Measurements from ENCODE around the gene LDB2.

The LDB2 gene

GRCh38 chr4:16752150-16752549 is 146.3 kb downstream of the LDB2 start:
- no peak for DNase-seq

GRCh38 chr4:16750882-16751642 is 147.4 kb downstream of the LDB2 start:
- DNase-seq, result no peak

- no peak for DNase-seq
Observed at GRCh38 chr4:16750216-16750615, 148.2 kb downstream of the LDB2 start.

- DNase-seq, result no peak
Observed at GRCh38 chr4:16745887-16746286, 152.6 kb downstream of the LDB2 start.

GRCh38 chr4:16745009-16745635 is 153.3 kb downstream of the LDB2 start:
- DNase-seq, result peak; percentile 51

GRCh38 chr4:16741287-16741686 is 157.2 kb downstream of the LDB2 start:
- DNase-seq, result no peak

GRCh38 chr4:16739997-16740624 is 158.3 kb downstream of the LDB2 start:
- DNase-seq, result no peak

- DNase-seq, result no peak
Observed at GRCh38 chr4:16738558-16738957, 159.9 kb downstream of the LDB2 start.

GRCh38 chr4:16733509-16733908 is 164.9 kb downstream of the LDB2 start:
- no peak for DNase-seq

- DNase-seq, result no peak
Observed at GRCh38 chr4:16732741-16733140, 165.7 kb downstream of the LDB2 start.

GRCh38 chr4:16731776-16732380 is 166.6 kb downstream of the LDB2 start:
- DNase-seq, result no peak

GRCh38 chr4:16730522-16731205 is 167.8 kb downstream of the LDB2 start:
- no peak for DNase-seq

- no peak for DNase-seq
Observed at GRCh38 chr4:16729336-16729735, 169.1 kb downstream of the LDB2 start.

- no peak for DNase-seq
Observed at GRCh38 chr4:16728849-16729248, 169.6 kb downstream of the LDB2 start.

- no peak for DNase-seq
Observed at GRCh38 chr4:16728111-16728510, 170.3 kb downstream of the LDB2 start.

GRCh38 chr4:16727218-16727617 is 171.2 kb downstream of the LDB2 start:
- no peak for DNase-seq

- DNase-seq, result no peak
Observed at GRCh38 chr4:16726368-16727050, 171.9 kb downstream of the LDB2 start.

- DNase-seq, result no peak
Observed at GRCh38 chr4:16725252-16725651, 173.2 kb downstream of the LDB2 start.

GRCh38 chr4:16722416-16722815 is 176.0 kb downstream of the LDB2 start:
- no peak for DNase-seq

GRCh38 chr4:16721613-16722291 is 176.7 kb downstream of the LDB2 start:
- peak; percentile 71 for DNase-seq

GRCh38 chr4:16720761-16721160 is 177.7 kb downstream of the LDB2 start:
- DNase-seq, result no peak

Data from fibroblast of skin of scalp (primary cell).